HG02678 (cell line): ENCODE data around the gene GPC6.

Experiments
- ATAC-seq: cut with Tn5 transposase; IDR thresholded peaks from one replicate; pipeline ENCODE4 v1.9.1; 2021; ENCODE audit warnings: mild to moderate bottlenecking, moderate library complexity; ENCODE audit not compliant: unreplicated experiment

The GPC6 gene

GRCh38 chr13:93996481-93996880 lies 769.9 kb downstream of the GPC6 start:
- ATAC-seq, result no peak

GRCh38 chr13:94006296-94006695 lies 779.7 kb downstream of the GPC6 start:
- ATAC-seq, result no peak

GRCh38 chr13:94007072-94007471 lies 780.5 kb downstream of the GPC6 start:
- no peak for ATAC-seq

GRCh38 chr13:94009701-94010100 lies 783.1 kb downstream of the GPC6 start:
- ATAC-seq, result no peak

GRCh38 chr13:94014461-94014860 lies 787.9 kb downstream of the GPC6 start:
- ATAC-seq, result no peak

GRCh38 chr13:94020426-94020825 lies 793.8 kb downstream of the GPC6 start:
- ATAC-seq, result no peak

GRCh38 chr13:94020833-94021232 lies 794.2 kb downstream of the GPC6 start:
- no peak for ATAC-seq

GRCh38 chr13:94028234-94028633 lies 801.6 kb downstream of the GPC6 start:
- ATAC-seq, result no peak

GRCh38 chr13:94028650-94029049 lies 802.0 kb downstream of the GPC6 start:
- ATAC-seq, result no peak

- no peak for ATAC-seq
Observed at GRCh38 chr13:94030415-94031119, 804.0 kb downstream of the GPC6 start.

- ATAC-seq, result no peak
Observed at GRCh38 chr13:94031609-94032008, 805.0 kb downstream of the GPC6 start.

GRCh38 chr13:94033098-94033497 lies 806.5 kb downstream of the GPC6 start:
- ATAC-seq, result no peak

- ATAC-seq, result no peak
Observed at GRCh38 chr13:94033830-94034642, 807.4 kb downstream of the GPC6 start.

- ATAC-seq, result no peak
Observed at GRCh38 chr13:94050039-94050438, 823.4 kb downstream of the GPC6 start.

- ATAC-seq, result no peak
Observed at GRCh38 chr13:94050686-94051085, 824.1 kb downstream of the GPC6 start.

- ATAC-seq, result no peak
Observed at GRCh38 chr13:94053986-94054593, 827.5 kb downstream of the GPC6 start.

- ATAC-seq, result no peak
Observed at GRCh38 chr13:94056362-94056990, 829.9 kb downstream of the GPC6 start.

GRCh38 chr13:94057618-94058186 lies 831.1 kb downstream of the GPC6 start:
- ATAC-seq, result no peak

- no peak for ATAC-seq
Observed at GRCh38 chr13:94058821-94059360, 832.3 kb downstream of the GPC6 start.

GRCh38 chr13:94061301-94061700 lies 834.7 kb downstream of the GPC6 start:
- no peak for ATAC-seq

GRCh38 chr13:94063096-94063495 lies 836.5 kb downstream of the GPC6 start:
- ATAC-seq, result no peak
